ENCODE results near the gene GRAMD1A.
A peak's percentile ranks its signal among the peaks of the same experiment; 100 is the strongest.
"Not testable (repeated sequence)": the region's sequence is repeated elsewhere in the genome, so short reads cannot be mapped to it uniquely, and the experiment has no call there.

Gene GRAMD1A

DNA sequence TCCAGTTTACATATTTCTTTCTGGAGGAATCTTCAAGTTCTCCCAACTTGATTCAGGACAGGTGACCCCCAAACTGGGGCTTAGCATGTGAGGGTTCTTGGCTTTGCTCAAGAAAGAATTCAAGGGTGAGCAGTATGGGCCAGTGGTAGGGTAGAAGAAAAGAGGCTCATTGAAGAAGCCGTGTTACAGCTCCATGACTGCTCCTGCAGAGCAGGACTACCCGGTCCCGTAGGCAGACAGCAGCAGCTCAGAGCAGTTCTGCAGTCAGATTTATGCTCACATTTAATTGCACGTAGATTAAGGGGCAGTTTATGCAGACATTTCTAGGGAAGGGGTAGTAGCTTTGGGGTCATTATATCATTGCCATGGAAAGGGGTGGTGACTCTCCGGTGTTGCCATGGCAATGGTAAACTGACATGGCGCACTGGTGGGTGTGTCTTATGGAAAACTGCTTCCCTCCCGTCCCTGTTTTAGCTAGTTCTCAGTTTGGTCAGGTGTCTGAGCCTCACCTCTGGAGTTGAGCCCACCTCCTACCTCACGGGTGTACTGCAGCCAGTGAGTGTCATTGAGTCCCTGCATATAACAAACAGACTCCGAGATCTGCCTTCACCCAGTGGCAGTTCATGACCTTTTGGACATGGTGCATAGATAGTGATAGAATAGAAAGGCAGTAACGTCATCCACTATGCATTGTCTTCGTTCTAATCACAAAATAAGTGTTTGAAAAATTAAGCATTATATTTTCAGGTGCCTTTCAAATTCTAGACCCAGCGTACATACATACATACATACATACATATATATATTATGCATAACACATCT lies 20.1 kb upstream of the GRAMD1A start:
- no peak for FAIRE-seq

DNA sequence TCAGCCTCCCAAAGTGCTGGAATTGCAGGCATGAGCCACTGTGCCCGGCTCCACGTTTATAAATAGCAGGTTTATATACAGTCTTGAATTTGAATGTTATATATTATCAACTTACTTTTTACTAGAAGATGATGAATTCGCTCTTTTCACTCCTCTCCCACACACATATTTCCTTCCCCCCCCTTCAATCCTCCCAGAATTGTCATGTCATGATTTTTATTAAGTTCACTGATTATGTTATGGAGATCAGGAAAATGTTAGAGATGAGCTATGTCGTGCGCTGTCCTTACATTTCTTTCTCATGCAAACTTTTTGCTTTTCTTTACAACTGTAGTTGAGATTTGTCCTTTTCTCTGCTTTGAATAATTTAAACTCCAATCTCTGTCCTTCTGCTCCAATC lies 17.8 kb upstream of the GRAMD1A start:
- no peak for FAIRE-seq

DNA sequence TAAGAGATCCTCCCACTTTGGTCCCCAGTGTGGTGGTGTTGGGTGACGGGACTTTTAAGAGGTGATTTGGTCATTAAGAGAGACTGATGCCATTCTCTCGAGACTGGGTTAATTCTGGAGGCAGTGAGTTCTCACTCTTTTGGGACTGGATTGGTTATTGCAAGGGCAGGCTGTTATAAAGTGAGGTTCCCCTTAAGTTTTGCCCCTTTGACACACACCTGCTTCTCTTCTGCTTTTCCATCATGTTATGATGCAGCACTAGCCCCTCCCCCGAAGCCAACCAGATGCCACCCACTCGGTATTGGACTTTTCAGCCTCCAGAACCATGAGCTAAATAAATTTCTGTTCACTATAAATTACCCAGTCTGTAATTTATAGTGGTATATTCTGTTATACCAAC lies 16.3 kb upstream of the GRAMD1A start:
- FAIRE-seq, result no peak

DNA sequence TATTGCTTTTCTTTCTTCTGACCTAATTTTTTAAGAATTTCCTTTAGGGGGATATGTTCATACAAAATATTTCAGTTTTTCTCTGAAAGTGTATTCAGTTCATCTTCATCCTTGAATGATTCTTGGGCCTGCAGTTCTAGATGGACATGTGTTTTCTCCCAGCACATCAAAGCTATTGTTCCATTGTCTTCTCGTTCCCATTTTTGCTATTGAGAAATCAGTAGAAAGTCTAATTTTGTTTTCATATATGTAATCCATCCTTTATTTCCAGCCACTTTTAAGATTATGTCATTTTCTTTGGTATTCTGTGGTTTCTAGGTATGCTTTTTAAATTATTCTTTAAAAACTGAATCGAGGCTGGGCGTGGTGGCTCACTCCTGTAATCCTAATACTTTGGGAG lies 15.8 kb upstream of the GRAMD1A start:
- no peak for FAIRE-seq

DNA sequence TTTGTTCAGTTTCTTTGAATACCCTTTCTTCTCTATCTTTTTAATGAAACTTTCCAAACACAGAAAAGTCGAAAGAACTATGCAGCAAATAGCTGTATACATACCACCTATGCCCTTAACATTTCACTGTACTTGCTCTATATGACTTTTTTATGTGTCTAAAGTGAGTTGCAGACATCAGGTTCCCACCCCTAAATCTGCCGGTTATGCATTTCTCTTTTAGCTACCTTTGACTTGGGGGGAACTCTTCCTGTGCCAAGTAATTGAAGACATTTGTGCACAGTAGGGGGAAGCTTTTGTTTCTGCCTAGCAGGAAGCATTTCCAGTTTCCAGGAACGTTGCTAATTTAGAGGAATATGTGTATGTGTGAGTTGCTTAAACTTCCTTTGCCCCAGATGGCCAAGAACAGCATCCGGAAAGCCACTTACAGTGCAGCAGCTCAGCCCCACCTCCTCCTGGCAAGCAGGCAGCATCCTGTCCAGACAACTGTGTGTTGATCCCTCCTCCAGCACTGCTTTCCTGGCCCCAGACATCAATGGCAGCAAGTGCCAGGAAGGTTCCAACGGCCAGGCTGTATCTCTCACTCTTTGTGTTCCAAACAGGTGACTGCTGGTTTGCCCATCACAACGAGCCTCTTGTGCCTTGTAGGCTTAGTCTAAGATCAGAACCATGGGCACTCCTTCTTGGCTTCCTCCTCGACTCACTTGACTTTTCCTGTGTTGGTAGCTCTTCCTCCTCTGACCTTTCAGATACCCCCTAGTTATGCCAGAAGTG lies 14.7 kb upstream of the GRAMD1A start:
- FAIRE-seq, result no peak

DNA sequence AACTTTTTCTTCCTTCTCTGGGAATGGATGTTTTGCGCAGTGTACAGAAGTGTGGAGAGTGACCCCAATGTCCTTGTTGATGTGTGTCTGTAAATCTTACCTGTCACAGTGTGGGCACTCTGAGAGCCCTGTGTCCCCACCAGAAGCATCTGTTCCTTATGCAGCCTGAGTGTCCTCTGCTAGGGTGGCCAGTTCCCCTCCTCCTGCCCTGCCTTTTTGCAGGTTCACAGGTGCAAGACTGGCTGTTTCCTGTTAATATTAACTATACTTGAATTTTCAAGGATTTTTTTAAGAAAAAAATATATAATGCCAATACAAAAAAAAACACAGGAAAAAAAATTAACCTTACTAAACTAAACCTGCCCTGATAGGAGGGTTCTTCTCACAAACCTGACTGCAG lies 12.0 kb upstream of the GRAMD1A start:
- FAIRE-seq, result no peak

DNA sequence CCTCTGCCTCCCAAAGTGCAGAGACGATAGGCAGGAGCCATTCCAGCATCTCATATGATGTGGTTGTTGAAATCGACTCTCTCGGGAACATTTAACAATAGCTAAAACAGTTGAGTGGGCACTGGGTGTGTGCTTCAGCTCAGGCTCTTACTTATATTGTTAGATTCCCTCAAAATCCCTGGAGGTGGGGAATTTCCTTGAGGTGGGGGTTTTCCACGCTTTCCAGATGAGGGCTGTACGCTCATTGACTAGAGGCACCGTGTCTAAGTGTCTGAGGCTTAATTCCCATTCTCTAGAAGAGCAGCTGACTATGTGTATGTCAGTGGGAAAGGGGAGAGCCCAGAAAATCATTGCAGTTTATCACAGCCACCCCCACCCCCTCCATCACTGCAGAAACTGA lies 10.8 kb upstream of the GRAMD1A start:
- FAIRE-seq, result no peak

DNA sequence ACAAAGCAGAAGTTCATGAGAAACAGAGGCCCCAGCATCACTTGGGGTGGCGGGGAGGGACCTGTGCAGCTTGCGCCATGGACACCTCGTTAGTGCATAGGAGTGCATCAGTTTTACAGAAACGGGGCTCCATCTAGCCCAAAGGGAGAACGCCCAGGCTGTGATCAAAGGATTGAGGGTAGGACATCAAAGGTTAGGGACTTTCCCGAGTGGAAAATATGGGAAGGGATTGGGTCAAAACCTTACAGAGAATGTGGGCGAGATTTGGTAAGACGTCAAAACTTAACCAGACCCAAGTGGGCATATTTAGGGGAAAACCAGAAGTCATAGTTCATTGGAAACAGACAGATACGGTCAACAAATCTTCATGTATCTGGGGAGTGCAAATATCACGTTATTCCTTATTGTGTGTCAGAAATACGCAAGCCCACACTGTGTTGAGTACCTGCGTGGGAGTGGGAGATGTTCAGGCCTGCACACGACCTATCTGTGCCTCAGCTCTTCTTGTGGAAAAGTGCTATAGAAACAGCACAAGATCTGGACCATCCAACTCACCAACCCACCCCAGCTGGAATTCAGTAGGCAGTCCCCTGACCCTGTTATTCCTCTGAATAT lies 9.4 kb upstream of the GRAMD1A start:
- FAIRE-seq, result no peak

DNA sequence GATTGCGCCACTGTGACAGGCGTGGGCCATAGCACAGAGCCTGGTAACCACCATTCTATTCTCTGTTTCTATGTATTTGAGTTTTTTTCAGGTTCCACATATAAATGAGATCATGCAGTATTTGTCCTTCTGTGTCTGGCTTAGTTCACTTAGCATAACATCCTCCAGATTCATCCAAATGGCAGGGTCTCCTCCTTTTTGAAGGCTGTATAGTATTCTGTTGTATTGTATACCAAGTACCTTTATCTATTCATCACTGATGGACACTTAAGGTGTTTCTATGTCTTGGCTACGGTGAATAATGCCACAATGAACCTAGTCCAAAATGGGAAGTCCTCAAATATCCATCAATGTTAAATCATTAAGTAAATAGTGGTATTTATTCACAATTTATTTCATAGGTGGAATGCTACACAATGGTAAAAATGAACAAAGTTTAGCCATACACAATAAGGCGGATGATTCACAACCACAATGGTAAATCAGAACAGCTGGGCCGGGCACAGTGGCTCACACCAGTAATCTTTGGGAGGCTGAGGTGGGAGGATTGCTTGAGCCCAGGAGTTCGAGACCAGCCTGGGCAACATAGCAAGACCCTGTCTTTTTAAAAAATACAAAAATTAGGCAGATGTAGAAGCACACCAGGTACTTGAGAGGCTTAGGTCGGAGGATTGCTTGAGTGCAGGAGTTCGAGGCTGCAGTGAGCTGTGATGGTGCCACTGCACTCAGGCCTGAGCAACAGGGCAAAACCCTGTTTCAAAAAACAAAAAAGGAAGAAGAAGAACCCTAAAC lies 8.4 kb upstream of the GRAMD1A start:
- FAIRE-seq, result no peak

DNA sequence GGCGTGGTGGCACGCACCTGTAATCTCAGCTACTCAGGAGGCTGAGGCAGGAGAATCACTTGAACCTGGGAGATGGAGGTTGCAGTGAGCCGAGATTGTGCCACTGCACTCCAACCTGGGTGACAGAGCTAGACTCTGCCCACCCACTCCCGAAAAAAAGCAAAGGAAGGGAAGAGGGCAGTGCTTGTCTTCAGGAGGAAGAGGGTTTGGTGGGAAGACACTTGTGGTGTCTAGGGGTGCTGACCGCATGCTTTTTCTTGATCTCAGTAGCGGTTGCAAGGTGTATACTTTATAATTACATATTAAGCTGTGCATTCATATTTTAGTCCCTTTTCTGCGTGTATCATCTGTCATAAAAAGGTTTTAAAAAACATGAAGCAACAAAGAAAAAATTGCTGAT lies 7.5 kb upstream of the GRAMD1A start:
- FAIRE-seq, result not testable (repeated sequence)

DNA sequence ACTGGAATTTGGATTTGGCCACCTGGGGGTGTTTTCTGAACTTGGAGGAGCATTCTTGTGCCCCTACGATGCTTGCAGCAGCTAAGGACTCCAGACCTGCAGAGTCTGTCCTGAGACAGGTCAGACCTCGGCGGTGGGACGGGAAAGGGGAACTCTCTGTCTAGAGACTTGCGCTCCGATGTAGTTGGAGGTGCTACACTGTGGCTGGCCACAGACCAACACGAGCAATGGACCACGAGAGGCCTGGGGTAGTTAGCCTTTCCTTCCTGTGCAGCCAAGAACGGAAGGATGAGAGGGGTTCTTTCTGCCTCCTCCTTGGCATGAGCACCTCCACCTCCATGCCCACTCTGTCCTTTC lies 5.9 kb upstream of the GRAMD1A start:
- FAIRE-seq, result no peak

DNA sequence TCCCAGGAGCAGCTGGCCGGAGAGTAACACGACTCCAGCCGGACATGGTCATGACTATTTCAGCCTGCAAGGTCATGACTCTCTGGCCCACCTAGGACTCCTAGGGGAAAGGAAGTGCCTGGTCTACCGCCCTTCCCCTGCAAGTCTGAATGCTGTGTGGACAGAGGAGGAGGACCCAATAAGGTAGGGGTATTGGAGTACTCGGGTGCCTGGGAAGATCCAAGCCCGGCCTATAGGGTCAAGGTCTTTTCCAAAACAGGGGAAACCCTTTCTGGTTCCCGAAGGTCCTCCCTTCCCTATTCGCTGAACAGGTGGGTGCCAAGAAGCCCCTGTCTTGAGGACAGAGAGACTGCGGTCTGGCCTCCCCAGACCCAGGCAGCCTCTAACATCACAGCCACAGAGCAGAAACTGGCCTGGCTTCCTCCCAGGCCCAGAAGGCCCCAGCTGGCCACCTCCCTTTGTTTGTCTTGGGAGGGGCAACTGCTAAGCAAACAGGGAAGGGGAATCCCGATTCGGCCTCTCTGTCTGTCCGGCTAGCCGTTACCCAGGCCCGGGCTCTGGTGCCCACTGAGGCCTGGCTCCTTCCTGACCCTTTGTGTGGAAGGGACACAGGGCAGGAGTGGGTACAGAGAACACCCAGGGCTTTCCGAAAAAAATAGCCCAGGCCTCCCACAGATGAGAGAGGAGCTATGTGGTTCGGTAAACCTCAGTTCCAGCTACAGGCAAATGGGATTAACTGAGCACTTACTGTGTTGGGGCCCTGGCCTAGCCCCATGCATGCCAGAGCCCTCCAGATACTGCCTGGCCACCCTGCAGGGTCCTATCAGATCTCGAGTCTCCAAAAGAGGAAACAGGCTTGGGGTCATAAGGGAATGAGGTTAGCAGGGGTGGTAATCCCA lies 5.2 kb upstream of the GRAMD1A start:
- FAIRE-seq, result no peak

DNA sequence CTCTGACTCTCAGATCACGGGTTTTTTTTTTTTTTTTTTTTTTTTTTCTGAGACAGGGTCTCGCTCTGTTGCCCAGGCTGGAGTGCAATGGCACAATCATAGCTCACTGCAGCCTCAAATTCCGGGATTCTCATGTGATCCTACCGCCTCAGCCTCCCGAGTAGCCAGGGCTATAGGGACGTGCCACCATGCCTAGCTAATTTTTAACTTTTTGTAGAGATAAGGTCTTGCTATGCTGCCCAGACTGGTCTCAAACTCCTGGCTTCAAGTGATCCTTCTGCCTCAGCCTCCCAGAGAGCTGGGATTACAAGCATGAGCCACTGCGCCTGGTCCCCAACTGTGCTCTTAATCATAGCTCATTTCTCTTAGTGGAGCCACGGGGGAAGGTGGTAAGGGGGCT lies 4.6 kb upstream of the GRAMD1A start:
- no peak for FAIRE-seq

DNA sequence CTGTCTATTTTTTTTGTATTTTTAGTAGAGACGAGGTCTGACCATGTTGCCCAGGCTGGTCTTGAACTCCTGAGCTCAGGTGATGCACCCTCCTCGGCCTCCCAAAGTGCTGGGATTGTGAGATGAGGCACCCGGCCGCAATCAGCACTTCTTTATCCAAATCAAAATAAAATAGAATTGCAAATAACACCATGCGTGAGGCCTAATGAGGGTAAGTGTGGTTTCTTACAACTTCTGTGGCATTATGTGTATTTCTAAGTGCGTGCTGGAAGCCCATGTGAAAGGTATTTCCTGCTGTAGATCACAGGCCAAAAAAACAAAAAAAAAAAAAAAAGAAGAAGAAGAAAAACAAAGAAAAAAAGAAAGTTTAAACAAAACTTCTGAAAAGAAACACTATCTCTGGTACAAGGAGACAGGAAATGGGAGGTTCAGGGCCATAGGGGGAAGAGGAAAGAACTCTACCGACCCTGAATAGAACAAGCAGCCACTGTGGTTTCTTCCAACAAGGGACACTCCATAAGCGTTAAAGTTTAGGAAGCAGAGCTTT lies 3.0 kb upstream of the GRAMD1A start:
- FAIRE-seq, result no peak

DNA sequence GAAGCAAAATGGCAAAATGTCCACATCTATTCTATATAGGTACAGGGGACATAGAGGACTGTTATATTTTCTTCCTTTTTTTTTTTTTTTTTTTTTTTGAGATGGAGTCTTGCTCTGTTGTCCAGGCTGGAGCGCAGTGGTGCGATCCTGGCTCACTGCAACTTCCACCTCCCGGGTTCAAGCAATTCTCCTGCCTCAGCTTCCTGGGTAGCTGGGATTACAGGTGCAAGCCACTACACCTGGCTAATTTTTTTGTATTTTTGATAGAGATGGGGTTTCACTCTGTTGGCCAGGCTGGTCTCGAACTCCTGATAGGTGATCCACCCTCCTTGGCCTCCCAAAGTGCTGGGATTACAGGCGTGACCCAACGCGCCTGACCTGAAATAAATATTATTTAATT lies 1.9 kb upstream of the GRAMD1A start:
- not testable (repeated sequence) for FAIRE-seq

DNA sequence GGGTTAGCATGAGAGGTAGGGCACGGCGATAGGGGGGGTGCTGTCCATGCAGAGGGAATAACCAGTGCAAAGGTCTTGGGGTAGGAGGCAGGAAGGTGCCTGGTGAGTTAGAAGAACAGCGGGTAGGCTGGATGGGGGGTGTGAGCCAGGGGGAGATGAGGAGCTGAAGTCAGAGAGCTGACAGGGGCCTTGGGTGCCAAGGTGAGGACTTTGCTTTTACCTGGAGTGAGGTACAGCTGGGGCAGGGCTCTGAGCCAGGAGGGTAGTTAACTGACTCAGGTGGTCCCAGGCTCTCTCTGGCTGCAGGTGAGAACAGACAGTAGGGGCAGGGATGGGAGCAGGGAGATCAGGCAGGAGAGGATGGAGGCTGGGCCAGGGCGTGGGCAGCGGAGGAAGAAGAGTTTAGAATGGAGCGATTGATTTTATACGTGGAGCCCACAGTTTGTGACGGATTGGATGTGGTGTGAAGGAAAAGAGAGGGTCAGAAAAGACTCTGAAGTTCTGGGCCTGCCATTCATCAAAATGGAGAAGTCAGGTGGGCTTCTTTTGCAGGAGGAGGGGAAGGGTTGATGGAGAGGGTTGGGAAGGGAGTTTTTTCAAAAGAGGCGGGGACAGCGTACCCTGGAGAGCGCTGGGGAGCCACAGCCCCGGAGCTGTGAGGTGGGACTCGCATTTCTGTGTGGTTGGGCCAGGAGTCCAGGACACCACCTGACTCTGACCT lies 1.2 kb upstream of the GRAMD1A start:
- no peak for FAIRE-seq

DNA sequence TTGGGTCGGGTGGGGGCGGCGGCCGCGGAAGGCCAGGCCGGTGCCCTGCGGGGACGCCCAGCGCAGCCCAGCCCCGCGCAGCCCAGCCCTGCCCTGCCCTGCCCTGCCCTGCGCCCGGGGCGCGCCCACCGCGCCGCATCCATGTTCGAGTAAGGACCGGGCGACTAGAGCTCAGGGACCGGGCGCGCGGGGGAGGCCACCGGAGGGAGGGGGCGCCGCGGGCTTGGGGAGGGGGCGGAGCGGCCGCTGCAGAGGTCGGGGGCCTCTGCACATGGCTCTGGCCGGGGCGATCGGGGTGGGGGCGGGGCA lies 169 bp downstream of the GRAMD1A start:
- FAIRE-seq, result no peak

DNA sequence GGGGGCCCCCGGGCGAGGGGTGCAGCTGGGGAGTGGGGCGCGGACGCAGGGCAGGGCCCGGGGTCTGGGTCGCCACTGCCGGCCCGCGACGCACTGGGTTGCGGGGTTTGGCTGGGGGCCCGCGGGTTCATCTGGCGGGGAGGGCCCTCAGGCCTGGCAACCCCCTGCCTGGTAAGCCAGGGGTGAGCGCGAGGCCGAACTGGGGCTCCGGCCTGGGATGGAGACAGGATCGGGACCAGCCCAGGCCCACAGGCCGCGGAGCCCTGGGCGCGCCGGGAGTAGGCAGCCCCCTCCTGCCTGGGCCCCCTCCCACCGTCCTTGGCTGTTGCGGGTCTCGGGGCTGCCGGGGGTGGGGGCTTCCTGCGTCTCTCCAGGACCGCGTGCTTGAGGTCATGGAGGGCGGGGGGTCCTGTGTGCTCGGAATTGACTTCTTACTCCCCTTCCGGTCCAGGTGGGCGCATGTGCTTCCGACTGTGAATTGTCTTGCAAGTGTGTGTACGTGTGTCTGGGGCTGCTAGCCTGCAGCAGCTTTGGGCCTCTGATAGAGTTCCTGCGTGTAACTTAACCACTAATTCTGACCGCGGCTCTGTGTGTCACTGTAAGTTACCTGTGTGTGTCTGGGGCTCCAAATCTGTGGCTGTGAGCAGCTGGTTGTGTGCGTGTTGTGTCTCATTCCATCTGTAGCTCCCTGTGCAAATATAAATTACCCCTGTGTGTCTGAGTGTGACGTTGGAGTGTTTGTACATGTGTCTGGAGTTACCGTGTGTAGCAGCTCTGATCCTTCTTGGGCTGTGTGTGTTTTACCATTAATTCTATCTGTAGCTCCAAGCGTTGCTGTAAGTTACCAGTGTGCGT lies 751 bp downstream of the GRAMD1A start:
- peak; percentile 36 for FAIRE-seq

DNA sequence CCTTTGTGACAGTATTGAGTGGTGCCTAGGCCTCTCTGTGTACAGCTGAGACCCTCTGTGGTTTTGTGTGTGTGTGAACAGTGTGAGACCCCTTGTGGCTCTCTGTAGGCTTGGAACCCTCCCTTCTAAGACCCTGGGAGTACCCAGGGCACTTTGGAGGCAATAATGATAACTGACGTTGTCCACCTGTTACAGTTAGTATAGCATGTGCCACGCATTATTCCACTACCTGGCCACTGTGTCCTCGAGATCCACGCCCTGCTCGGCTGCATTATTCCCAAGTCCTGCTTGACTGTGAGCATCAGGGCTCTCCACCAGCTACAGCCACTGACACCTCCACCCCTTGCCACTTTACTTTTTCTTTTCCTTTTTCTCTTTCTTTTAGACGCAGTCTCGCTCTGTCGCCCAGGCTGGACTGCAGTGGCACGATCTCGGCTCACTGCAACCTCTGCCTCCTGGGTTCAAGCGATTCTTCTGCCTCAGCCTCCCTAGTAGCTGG lies 2.0 kb downstream of the GRAMD1A start:
- FAIRE-seq, result no peak

Measured in islet of Langerhans (tissue), 1 donor.